GM12878 (cell line): ENCODE results near the gene CTNNBIP1. TPM values are rescaled to one million over a fixed set of nuclear protein-coding genes. Genes with fewer than 3 reads are reported as not detected.

ENCODE experiments used
- MXI1 ChIP-seq: fragments of 150-350 bp; IDR thresholded peaks from 2 replicates; pipeline ENCODE4 v1.6.1; 2011; ENCODE audit warnings: low read depth, mild to moderate bottlenecking, inconsistent platforms, low read length, improper control_type of control experiment
- NFIC ChIP-seq: IDR thresholded peaks from 2 replicates; pipeline ENCODE4 v1.6.1; 2012; ENCODE audit warnings: low read depth, mild to moderate bottlenecking, inconsistent platforms, low read length, moderate library complexity
- NFYB ChIP-seq: IDR thresholded peaks from 2 replicates; pipeline ENCODE4 v1.6.1; 2011; ENCODE audit warnings: low read depth, mild to moderate bottlenecking, low read length, improper control_type of control experiment, moderate library complexity; ENCODE audit not compliant: insufficient read depth
- SIX5 ChIP-seq: IDR thresholded peaks from 2 replicates; pipeline ENCODE4 v1.6.1; 2011; ENCODE audit warnings: mild to moderate bottlenecking, low read depth, low read length, moderate library complexity; ENCODE audit not compliant: severe bottlenecking
- SKIL ChIP-seq: fragments of 450-650 bp; IDR thresholded peaks from 2 replicates; pipeline ENCODE4 v1.6.1; 2017; ENCODE audit warnings: mild to moderate bottlenecking, low read depth, inconsistent platforms; ENCODE audit not compliant: poor library complexity, severe bottlenecking
- WRNIP1 ChIP-seq: IDR thresholded peaks from 2 replicates; pipeline ENCODE4 v1.6.1; 2011; ENCODE audit warnings: low read depth, low read length, improper control_type of control experiment, borderline replicate concordance
- ZNF24 ChIP-seq: fragments of 450-650 bp; IDR thresholded peaks from 2 replicates; pipeline ENCODE4 v1.6.1; 2017; ENCODE audit warnings: antibody characterized with exemption, mild to moderate bottlenecking
- polyA plus RNA-seq, 11 experiments: library from polyadenylated mRNA; depleted of rRNA in 4 of 11; unstranded in 6 of 11; stranded (reverse) in 5 of 11; fragments of >200 nt; fragmentation: Nextera tagmentation in 4 of 11; fragmentation: Illumina TruSeq in 1 of 11; extraction: Ambion mirVana in 4 of 11; extraction: Trizol in 1 of 11; gene quantifications; 1 replicate in 1 of 11; 2 replicates in 10 of 11; pipeline versions ENCODE4 v1.2.1 to v1.2.3, GENCODE V29; 2011 to 2016; ENCODE audit warnings: inconsistent platforms in 2 of 11, missing spikeins in 2 of 11, low read depth in 1 of 11
- total RNA-seq, 4 experiments: library from RNA; depleted of rRNA in 3 of 4; stranded (reverse); fragments of >200 nt in 3 of 4; fragmentation: Illumina TruSeq in 1 of 4; extraction: Trizol in 1 of 4; gene quantifications; 2 replicates each; pipeline versions ENCODE4 v1.2.1 to v1.2.3, GENCODE V29; 2013 to 2021

CTNNBIP1 gene
- total and polyA plus RNA-seq, 10 of the 15 experiments (the other 5 are each of a cell fraction or from before 2014, with no cell fraction given) = 0.42 to 31.8 (median 10.8) TPM

DNA sequence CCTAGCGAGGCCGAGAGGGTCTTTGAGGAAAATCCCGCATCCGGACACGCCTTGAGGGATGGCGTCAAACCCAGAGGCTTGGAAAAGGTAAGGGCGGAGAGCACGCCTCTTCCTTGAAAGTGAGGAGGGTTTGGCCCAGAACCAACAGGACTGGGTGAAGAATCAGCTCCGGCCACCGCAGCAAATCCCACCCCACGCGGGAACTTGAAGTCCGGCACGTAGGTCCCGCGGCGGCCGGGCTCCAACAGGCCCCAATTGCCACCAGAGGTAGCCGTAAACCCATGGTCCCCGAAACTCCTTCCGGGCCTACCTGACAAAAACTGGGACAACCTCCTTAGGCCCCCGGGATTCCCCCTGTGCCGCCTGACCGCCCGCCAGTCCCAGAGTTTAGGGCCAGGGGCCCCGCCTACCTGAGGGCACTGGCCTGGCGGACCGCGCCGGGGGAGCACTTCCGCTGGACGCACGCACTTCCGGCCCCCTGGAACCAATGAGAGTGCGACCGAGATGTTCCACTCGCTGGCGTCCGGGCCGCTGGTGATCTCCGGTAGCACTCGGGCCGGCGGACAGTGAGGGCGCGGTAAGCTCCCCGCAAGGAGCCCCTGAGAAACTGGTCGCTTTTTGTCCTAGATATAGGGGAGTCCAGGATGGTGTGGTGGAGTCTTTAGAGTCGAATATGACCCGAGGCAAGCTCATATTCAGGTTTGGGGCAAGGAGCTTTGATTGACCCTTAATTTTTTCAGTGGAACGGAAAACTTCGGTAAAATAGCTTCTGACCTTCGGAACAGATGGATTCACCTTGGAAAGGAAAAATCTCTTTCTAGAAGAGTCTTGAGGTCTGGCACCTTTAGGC, 33.1 kb upstream of the CTNNBIP1 start, which contains the start of the genes LZIC and NMNAT1 (continued):
- TF ChIP-seq ZNF24 (peak; percentile 68; the same call in 1 of the 2 replicates), SIX5 (peak; percentile 81), NFYB (peak; percentile 81), WRNIP1 (0 out of 2 replicates have a peak, but pooled peaks have one; percentile 55), NFIC (no peak), SKIL (peak; percentile 36), MXI1 (peak; percentile 70)
